Fibroblast of lung (primary cell): ENCODE results near the gene TMEM52. TPM values are rescaled to one million over a fixed set of nuclear protein-coding genes. Genes with fewer than 3 reads are reported as not detected.

ENCODE experiments used
- DNase-seq, 2 donors: peaks; one replicate each; pipeline versions ENCODE4 v3.0.0 to v3.0.0-alpha.2; 2010; ENCODE audit warnings: low read depth in 2 of 2
- H2AFZ ChIP-seq: 2 replicates; pipeline ENCODE4 v1.5.1; 2012; ENCODE audit warnings: low read length, control low read depth, inconsistent platforms
- H3K27ac ChIP-seq: 2 replicates; pipeline ENCODE4 v1.5.1; 2011; ENCODE audit warnings: low read length, control low read depth; ENCODE audit not compliant: insufficient read depth
- H3K27me3 ChIP-seq: 2 replicates; pipeline ENCODE4 v1.5.1; 2011; ENCODE audit warnings: mild to moderate bottlenecking, low read length; ENCODE audit not compliant: control insufficient read depth, insufficient read depth
- H3K36me3 ChIP-seq: 2 replicates; pipeline ENCODE4 v1.5.1; 2011; ENCODE audit warnings: low read length; ENCODE audit not compliant: control insufficient read depth, insufficient read depth
- H3K4me1 ChIP-seq: 2 replicates; pipeline ENCODE4 v1.5.1; 2011; ENCODE audit warnings: low read length; ENCODE audit not compliant: control insufficient read depth, insufficient read depth; ENCODE audit errors: extremely low read depth
- H3K4me2 ChIP-seq: 2 replicates; pipeline ENCODE4 v1.5.1; 2011; ENCODE audit warnings: low read length, control low read depth; ENCODE audit not compliant: insufficient read depth; ENCODE audit errors: extremely low read depth
- H3K4me3 ChIP-seq, 4 experiments: fragments of 200-600 bp in 1 of 4; sonication (generic) in 1 of 4; replicated peaks in 1 of 4; 2 replicates each; pipeline ENCODE4 v1.5.1; 2011 to 2016; ENCODE audit warnings: low read length in 4 of 4, low read depth in 3 of 4, mild to moderate bottlenecking in 3 of 4, control low read depth in 2 of 4, inconsistent platforms in 1 of 4, mixed read lengths in 1 of 4; ENCODE audit not compliant: insufficient read depth in 1 of 4; ENCODE audit errors: control extremely low read depth in 1 of 4
- H3K79me2 ChIP-seq: 2 replicates; pipeline ENCODE4 v1.5.1; 2012; ENCODE audit warnings: mild to moderate bottlenecking, low read length, inconsistent platforms; ENCODE audit not compliant: control insufficient read depth, insufficient read depth
- H3K9ac ChIP-seq: 2 replicates; pipeline ENCODE4 v1.5.1; 2011; ENCODE audit warnings: mild to moderate bottlenecking, low read length, control low read depth; ENCODE audit not compliant: insufficient read depth
- H3K9me3 ChIP-seq: 2 replicates; pipeline ENCODE4 v1.5.1; 2012; ENCODE audit warnings: low read depth, low read length; ENCODE audit not compliant: control insufficient read depth, insufficient read depth
- H4K20me1 ChIP-seq: 2 replicates; pipeline ENCODE4 v1.5.1; 2011; ENCODE audit warnings: low read length; ENCODE audit not compliant: control insufficient read depth, insufficient read depth; ENCODE audit errors: extremely low read depth
- EZH2 ChIP-seq: IDR thresholded peaks from 2 replicates; pipeline ENCODE4 v1.5.1; 2012; ENCODE audit warnings: low read length, control low read depth, mild to moderate bottlenecking; ENCODE audit errors: missing control alignments
- polyA plus RNA-seq, 2 donors: library from polyadenylated mRNA; depleted of rRNA in 1 of 2; stranded (reverse) in 1 of 2; unstranded in 1 of 2; fragments of >200 nt; gene quantifications; 2 replicates each; pipeline ENCODE4 v1.2.1, GENCODE V29; 2011 to 2012; ENCODE audit warnings: missing spikeins in 1 of 2
- total RNA-seq: library from RNA; depleted of rRNA; stranded (reverse); fragments of >200 nt; gene quantifications from 2 replicates; pipeline ENCODE4 v1.2.1, GENCODE V29; 2014
- TF ChIP-seq, protein P1 (sequence below), 2 donors: IDR thresholded peaks in 1 of 2; conservative IDR thresholded peaks in 1 of 2; 1 replicate in 1 of 2; 2 replicates in 1 of 2; pipeline ENCODE4 v1.5.1; 2011 to 2012; ENCODE audit warnings: low read length in 2 of 2, control low read depth in 1 of 2, inconsistent platforms in 1 of 2, low read depth in 1 of 2, mild to moderate bottlenecking in 1 of 2

TMEM52 gene
- total and polyA plus RNA-seq, 2 donors (not counting 1 experiment from before 2014, with no cell fraction given): 0.17 to 0.42 TPM

DNA sequence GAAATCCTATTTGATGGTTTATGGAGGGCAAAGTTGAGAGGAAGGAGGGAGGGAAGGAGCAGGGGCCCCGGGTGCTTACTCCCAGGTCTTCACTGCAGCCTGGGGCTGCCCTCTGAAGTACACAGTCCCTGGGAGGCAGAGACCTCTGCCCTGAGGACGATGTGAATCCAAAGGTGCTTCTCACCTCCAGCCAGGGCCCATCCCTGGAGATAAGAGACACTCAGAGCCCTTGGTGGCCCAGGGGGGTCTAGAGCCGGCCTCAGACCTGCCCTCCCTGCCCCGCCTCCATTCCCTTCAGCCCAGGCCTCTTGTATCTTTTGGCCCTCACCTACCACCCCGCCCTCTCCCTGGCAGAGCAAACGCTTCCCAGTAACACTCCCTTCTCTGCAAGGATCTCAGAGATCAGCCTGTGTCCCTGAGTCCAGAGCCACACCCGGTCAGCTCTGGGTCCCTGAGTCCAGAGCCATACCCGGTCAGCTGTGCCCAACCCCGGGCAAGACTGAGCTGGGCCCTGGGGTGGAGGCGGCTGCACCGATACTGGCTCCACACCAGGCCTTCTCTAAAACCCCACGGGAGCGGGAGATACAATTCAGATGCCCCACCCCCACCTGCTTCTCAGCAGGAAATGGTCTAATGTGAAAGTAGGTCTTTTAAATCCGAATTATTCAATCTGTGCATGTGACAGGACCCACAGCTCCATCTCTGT lies 24.6 kb downstream of the TMEM52 start:
- Histone ChIP-seq H3K4me1 (peaks cover 8% of the 10 kb centered on the region), H3K9me3 (no peaks in the 10 kb centered on the region), H3K27ac (no peak overlapping the region), H4K20me1 (no peaks in the 10 kb centered on the region), H3K9ac (no peak overlapping the region), H3K79me2 (peaks cover 13% of the 10 kb centered on the region), H3K4me2 (no peak overlapping the region), H2AFZ (no peak overlapping the region), H3K4me3 (no peak overlapping the region), H3K36me3 (no peaks in the 10 kb centered on the region), H3K27me3 (peaks cover 2% of the 10 kb centered on the region)
- no peak for TF ChIP-seq EZH2
- TF ChIP-seq, protein P1, sequence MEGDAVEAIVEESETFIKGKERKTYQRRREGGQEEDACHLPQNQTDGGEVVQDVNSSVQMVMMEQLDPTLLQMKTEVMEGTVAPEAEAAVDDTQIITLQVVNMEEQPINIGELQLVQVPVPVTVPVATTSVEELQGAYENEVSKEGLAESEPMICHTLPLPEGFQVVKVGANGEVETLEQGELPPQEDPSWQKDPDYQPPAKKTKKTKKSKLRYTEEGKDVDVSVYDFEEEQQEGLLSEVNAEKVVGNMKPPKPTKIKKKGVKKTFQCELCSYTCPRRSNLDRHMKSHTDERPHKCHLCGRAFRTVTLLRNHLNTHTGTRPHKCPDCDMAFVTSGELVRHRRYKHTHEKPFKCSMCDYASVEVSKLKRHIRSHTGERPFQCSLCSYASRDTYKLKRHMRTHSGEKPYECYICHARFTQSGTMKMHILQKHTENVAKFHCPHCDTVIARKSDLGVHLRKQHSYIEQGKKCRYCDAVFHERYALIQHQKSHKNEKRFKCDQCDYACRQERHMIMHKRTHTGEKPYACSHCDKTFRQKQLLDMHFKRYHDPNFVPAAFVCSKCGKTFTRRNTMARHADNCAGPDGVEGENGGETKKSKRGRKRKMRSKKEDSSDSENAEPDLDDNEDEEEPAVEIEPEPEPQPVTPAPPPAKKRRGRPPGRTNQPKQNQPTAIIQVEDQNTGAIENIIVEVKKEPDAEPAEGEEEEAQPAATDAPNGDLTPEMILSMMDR (conservative IDR thresholded peaks at IDR 0.05 in 1 of 2, IDR thresholded peaks at IDR 0.05 in 1 of 2; ENCODE audit: low read depth in 1 of 2, low read length in 2 of 2): no peak
- DNase-seq: no peak

DNA sequence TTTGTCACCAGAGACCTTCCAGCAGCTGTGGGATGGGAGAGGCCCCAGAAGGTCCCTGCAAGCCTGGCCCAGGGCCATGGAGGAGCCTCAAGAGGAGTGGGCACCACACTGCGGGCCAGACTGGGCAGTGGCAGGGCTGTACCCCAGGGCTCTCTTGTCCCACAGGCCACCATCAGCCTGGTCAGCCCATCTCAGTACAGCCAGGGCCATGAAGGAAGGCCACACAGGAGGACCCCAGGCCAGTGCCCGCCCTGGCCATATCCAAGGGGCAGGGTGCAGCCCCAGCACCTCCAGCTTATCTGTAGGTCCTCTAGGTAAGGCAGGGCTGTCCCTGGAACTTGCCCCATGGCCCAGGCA lies 25.1 kb downstream of the TMEM52 start:
- Histone ChIP-seq H3K27ac (no peak overlapping the region), H2AFZ (no peak overlapping the region), H3K27me3 (peaks cover 2% of the 10 kb centered on the region), H3K9ac (no peak overlapping the region), H4K20me1 (peaks cover under 1% of the 10 kb centered on the region), H3K36me3 (no peaks in the 10 kb centered on the region), H3K4me2 (no peak overlapping the region), H3K9me3 (no peaks in the 10 kb centered on the region), H3K4me1 (peaks cover 8% of the 10 kb centered on the region), H3K4me3 (no peak overlapping the region), H3K79me2 (peaks cover 18% of the 10 kb centered on the region)
- DNase-seq: no peak
- no peak for TF ChIP-seq EZH2
- TF ChIP-seq, protein P1 (conservative IDR thresholded peaks at IDR 0.05 in 1 of 2, IDR thresholded peaks at IDR 0.05 in 1 of 2; ENCODE audit: low read depth in 1 of 2, low read length in 2 of 2): no peak

DNA sequence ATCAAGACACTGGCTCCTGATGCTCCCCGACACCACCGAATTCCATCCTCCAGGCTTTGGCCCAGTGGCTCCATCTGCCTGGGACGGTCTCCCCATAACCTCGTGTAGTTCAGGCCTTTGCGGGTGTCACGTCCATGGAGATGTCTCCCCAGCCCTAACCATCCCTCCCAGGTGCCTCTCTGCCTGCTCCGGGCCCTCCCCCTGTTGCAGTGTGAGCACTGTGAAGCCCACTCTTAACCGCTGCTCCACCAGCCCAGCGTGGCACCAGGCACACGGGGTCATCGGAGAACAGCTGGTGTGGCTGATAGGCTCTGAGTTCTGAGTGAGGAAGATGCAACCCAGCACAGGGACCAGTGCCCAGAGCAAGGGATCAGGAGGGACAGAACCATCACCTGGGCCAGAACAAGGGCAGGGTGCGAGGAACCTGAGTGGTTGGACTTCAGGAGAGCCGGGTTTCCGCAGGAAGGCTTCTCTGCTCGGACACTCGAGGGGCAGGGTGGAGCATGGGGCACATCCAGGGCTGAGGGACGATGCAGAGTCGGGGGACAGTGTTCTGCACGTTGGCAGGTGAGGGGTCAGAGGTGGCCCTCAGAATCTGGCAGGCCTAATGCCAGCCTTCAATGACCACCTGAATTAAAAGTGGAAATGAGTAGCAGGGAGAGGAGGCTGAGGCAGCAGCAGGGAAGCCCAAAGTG lies 25.6 kb downstream of the TMEM52 start:
- TF ChIP-seq EZH2: no peak
- TF ChIP-seq, protein P1 (conservative IDR thresholded peaks at IDR 0.05 in 1 of 2, IDR thresholded peaks at IDR 0.05 in 1 of 2; ENCODE audit: low read depth in 1 of 2, low read length in 2 of 2): no peak
- peaks cover 2% of the 10 kb centered on the region for H3K27me3 ChIP-seq
- H3K4me1 ChIP-seq: peaks cover 11% of the 10 kb centered on the region
- H3K9me3 ChIP-seq: no peaks in the 10 kb centered on the region
- H3K9ac ChIP-seq: no peak overlapping the region
- peaks cover under 1% of the 10 kb centered on the region for H3K36me3 ChIP-seq
- H2AFZ ChIP-seq: no peak overlapping the region
- H3K4me2 ChIP-seq: no peak overlapping the region
- H4K20me1 ChIP-seq: peaks cover 4% of the 10 kb centered on the region
- DNase-seq: no peak
- H3K79me2 ChIP-seq: peaks cover 24% of the 10 kb centered on the region
- H3K4me3 ChIP-seq: no peak overlapping the region
- H3K27ac ChIP-seq: no peak overlapping the region
